GM12801 (cell line): ENCODE results near the gene CUEDC2.

ENCODE experiments used
- CTCF ChIP-seq: IDR thresholded peaks from one replicate; pipeline ENCODE4 v1.5.1; 2011; ENCODE audit warnings: control low read depth; ENCODE audit not compliant: insufficient read length; ENCODE audit errors: extremely low read depth

The CUEDC2 gene

GRCh38 chr10:102409604-102410428 lies 22.6 kb downstream of the CUEDC2 start:
- TF ChIP-seq CTCF = no peak

- TF ChIP-seq CTCF = no peak
These were observed 23.4 kb downstream of the CUEDC2 start for GRCh38 chr10:102408728-102409603.

- no peak for TF ChIP-seq CTCF
These were observed 24.1 kb downstream of the CUEDC2 start for GRCh38 chr10:102408131-102408727.

- no peak for TF ChIP-seq CTCF
These were observed 24.8 kb downstream of the CUEDC2 start for GRCh38 chr10:102407425-102408130.

GRCh38 chr10:102406815-102407214 lies 25.6 kb downstream of the CUEDC2 start:
- no peak for TF ChIP-seq CTCF

GRCh38 chr10:102405632-102406031 lies 26.7 kb downstream of the CUEDC2 start:
- no peak for TF ChIP-seq CTCF
